Esophagus squamous epithelium (tissue), 5 donors: ENCODE measurements around the gene TUBA1A. TPM values are rescaled to one million over a fixed set of nuclear protein-coding genes. Genes with fewer than 3 reads are reported as not detected.

Experiments
- DNase-seq: peaks from one replicate; lab custom pipeline; 2025; lab: John Stamatoyannopoulos, UW
- H3K27ac ChIP-seq, 4 donors: fragments of 200-600 bp; sonication (generic); one replicate each; pipeline ENCODE4 v1.5.1; 2016 to 2019; ENCODE audit warnings: mild to moderate bottlenecking in 1 of 4
- H3K27me3 ChIP-seq, 4 donors: fragments of 200-600 bp; sonication (generic); 1 replicate in 3 of 4; 2 replicates in 1 of 4; pipeline versions ENCODE4 v1.5.1 to v1.6.0; 2017 to 2021; ENCODE audit warnings: antibody characterized with exemption in 1 of 4
- H3K36me3 ChIP-seq, 3 donors: fragments of 200-600 bp; sonication (generic); one replicate each; pipeline ENCODE4 v1.5.1; 2016 to 2019
- H3K4me1 ChIP-seq, 3 donors: fragments of 200-600 bp; sonication (generic); one replicate each; pipeline ENCODE4 v1.5.1; 2017 to 2019
- H3K4me3 ChIP-seq, 4 donors: fragments of 200-600 bp; sonication (generic); 1 replicate in 3 of 4; 2 replicates in 1 of 4; pipeline ENCODE4 v1.5.1; 2016 to 2019; ENCODE audit warnings: mild to moderate bottlenecking in 2 of 4, moderate library complexity in 1 of 4
- H3K9me3 ChIP-seq, 3 donors: fragments of 200-600 bp; sonication (generic); one replicate each; pipeline ENCODE4 v1.5.1; 2016 to 2019
- POLR2A ChIP-seq, 4 donors: fragments of 450-650 bp; IDR thresholded peaks; one replicate each; pipeline ENCODE4 v1.6.1; 2017; ENCODE audit warnings: antibody characterized with exemption in 4 of 4, mild to moderate bottlenecking in 4 of 4, moderate library complexity in 3 of 4
- WGBS, 2 donors: methylation state at CpG; one replicate each; pipeline ENCODE4 v1.1.5; 2018; 5-methylcytosine and 5-hydroxymethylcytosine counted together
- intact Hi-C: fragments of 100-400 bp; cut with DNase I; formaldehyde crosslinking; loops from one replicate; pipeline ENCODE4 v1.15.0; 2022
- total RNA-seq, 4 donors: library from RNA; depleted of rRNA; stranded (reverse); fragments of >200 nt; gene quantifications; one replicate each; pipeline ENCODE4 v1.1.0, GENCODE V29; 2016
- TF ChIP-seq, protein P1 (sequence below), 6 experiments: fragments of 450-650 bp in 4 of 6; fragments of 200-600 bp in 2 of 6; sonication (generic) in 2 of 6; IDR thresholded peaks; one replicate each; pipeline ENCODE4 v1.5.1; 2016 to 2019; ENCODE audit warnings: antibody characterized with exemption in 6 of 6, mild to moderate bottlenecking in 4 of 6, moderate library complexity in 4 of 6
- donor health status: DM: yes; HTN: yes; CAD: no.

The TUBA1A gene
- total RNA-seq, 4 donors from 2014 or later: 14.5 to 91.0 (median 46.2) TPM

- DNase-seq: no peak
- Histone ChIP-seq H3K27me3 (no peaks in the 10 kb centered on the region), H3K36me3 (no peaks in the 10 kb centered on the region), H3K4me1 (peaks cover 3 to 18% (median 4%) of the 10 kb centered on the region in 3 donors), H3K4me3 (no peak overlapping the region), H3K27ac (no peak overlapping the region), H3K9me3 (no peaks in the 10 kb centered on the region)
- 89 to 100% methylated on average over 3 of the region's 3 CpGs for WGBS, 2 donors
- intact Hi-C loops: no loop called here
- no peak for TF ChIP-seq POLR2A (IDR thresholded peaks at IDR 0.05)
- TF ChIP-seq, protein P1, sequence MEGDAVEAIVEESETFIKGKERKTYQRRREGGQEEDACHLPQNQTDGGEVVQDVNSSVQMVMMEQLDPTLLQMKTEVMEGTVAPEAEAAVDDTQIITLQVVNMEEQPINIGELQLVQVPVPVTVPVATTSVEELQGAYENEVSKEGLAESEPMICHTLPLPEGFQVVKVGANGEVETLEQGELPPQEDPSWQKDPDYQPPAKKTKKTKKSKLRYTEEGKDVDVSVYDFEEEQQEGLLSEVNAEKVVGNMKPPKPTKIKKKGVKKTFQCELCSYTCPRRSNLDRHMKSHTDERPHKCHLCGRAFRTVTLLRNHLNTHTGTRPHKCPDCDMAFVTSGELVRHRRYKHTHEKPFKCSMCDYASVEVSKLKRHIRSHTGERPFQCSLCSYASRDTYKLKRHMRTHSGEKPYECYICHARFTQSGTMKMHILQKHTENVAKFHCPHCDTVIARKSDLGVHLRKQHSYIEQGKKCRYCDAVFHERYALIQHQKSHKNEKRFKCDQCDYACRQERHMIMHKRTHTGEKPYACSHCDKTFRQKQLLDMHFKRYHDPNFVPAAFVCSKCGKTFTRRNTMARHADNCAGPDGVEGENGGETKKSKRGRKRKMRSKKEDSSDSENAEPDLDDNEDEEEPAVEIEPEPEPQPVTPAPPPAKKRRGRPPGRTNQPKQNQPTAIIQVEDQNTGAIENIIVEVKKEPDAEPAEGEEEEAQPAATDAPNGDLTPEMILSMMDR (IDR thresholded peaks at IDR 0.05): no peak
These were observed 38.8 kb upstream of the TUBA1A start for GRCh38 chr12:49227713-49228112.

- Histone ChIP-seq H3K9me3 (no peaks in the 10 kb centered on the region), H3K27me3 (no peaks in the 10 kb centered on the region), H3K4me3 (no peak overlapping the region), H3K36me3 (no peaks in the 10 kb centered on the region), H3K4me1 (peaks cover 0 to 13% (median 3%) of the 10 kb centered on the region in 3 donors), H3K27ac (no peak overlapping the region)
- no peak for DNase-seq
- TF ChIP-seq, protein P1 (IDR thresholded peaks at IDR 0.05): no peak
- TF ChIP-seq POLR2A (IDR thresholded peaks at IDR 0.05): no peak
- intact Hi-C loops: no loop called here
- WGBS, 2 donors: 70 to 78% methylated on average over 7 of the region's 7 CpGs
These were observed 36.8 kb upstream of the TUBA1A start for GRCh38 chr12:49225576-49226166.

- Histone ChIP-seq H3K4me3 (no peak overlapping the region), H3K36me3 (no peaks in the 10 kb centered on the region), H3K27me3 (no peaks in the 10 kb centered on the region), H3K27ac (peak overlapping the region in 1 of 4 donors; percentile 76), H3K9me3 (no peaks in the 10 kb centered on the region), H3K4me1 (peaks cover 0 to 13% (median 3%) of the 10 kb centered on the region in 3 donors)
- TF ChIP-seq, protein P1 (IDR thresholded peaks at IDR 0.05): no peak
- no peak for TF ChIP-seq POLR2A (IDR thresholded peaks at IDR 0.05)
- DNase-seq: no peak
- intact Hi-C loops: no loop called here
- WGBS, 2 donors: 78 to 81% methylated on average over 3 of the region's 3 CpGs
These were observed 34.9 kb upstream of the TUBA1A start for GRCh38 chr12:49223590-49224369.

GRCh38 chr12:49223122-49223521, 34.2 kb upstream of the TUBA1A start:
- H3K4me1 ChIP-seq: peaks cover 0 to 13% (median 3%) of the 10 kb centered on the region in 3 donors
- DNase-seq: no peak
- TF ChIP-seq, protein P1 (IDR thresholded peaks at IDR 0.05): no peak
- TF ChIP-seq POLR2A (IDR thresholded peaks at IDR 0.05): no peak
- intact Hi-C loops: no loop called here
- H3K9me3 ChIP-seq: no peaks in the 10 kb centered on the region
- H3K4me3 ChIP-seq: no peak overlapping the region
- H3K27ac ChIP-seq: peak overlapping the region; percentile 51 to 86 (median 70)
- 57 to 100% methylated on average over 1 of the region's 1 CpG for WGBS, 2 donors
- no peaks in the 10 kb centered on the region for H3K27me3 ChIP-seq
- H3K36me3 ChIP-seq: no peaks in the 10 kb centered on the region

- WGBS, 2 donors: 75 to 80% methylated on average over 4 of the region's 4 CpGs
- Histone ChIP-seq H3K9me3 (no peaks in the 10 kb centered on the region), H3K27ac (no peak overlapping the region), H3K4me1 (peaks cover 0 to 13% (median 3%) of the 10 kb centered on the region in 3 donors), H3K27me3 (no peaks in the 10 kb centered on the region), H3K36me3 (no peaks in the 10 kb centered on the region), H3K4me3 (no peak overlapping the region)
- no peak for TF ChIP-seq POLR2A (IDR thresholded peaks at IDR 0.05)
- TF ChIP-seq, protein P1 (IDR thresholded peaks at IDR 0.05): no peak
- intact Hi-C loops: no loop called here
- no peak for DNase-seq
These were observed 32.1 kb upstream of the TUBA1A start for GRCh38 chr12:49220972-49221371.
